ENCODE results near the gene DNASE1L3. TPM values are rescaled to one million over a fixed set of nuclear protein-coding genes. Genes with fewer than 3 reads are reported as not detected.

The DNASE1L3 gene
- total and polyA plus RNA-seq, 2 experiments from 2014 or later: 0.39 to 0.94 TPM

GRCh38 chr3:58178528-58179234, 32.1 kb downstream of the DNASE1L3 start:
- TF ChIP-seq CTCF (IDR thresholded peaks at IDR 0.05; ENCODE audit: low read depth, low read length): no peak
- DNase-seq (ENCODE audit: low read depth in 1 of 2, low spot score in 1 of 2): no peak
- H3K27ac ChIP-seq: no peak overlapping the region
- H3K36me3 ChIP-seq: no peaks in the 10 kb centered on the region
- H3K9me3 ChIP-seq (ENCODE audit: low read depth): no peaks in the 10 kb centered on the region
- peaks cover 7% of the 10 kb centered on the region for H3K4me1 ChIP-seq (ENCODE audit: low read depth)
- peaks cover 15% of the 10 kb centered on the region for H3K27me3 ChIP-seq
- H3K4me3 ChIP-seq: no peak overlapping the region

GRCh38 chr3:58177747-58178527, 32.8 kb downstream of the DNASE1L3 start:
- Histone ChIP-seq H3K9me3 (ENCODE audit: low read depth) (no peaks in the 10 kb centered on the region), H3K27ac (no peak overlapping the region), H3K36me3 (no peaks in the 10 kb centered on the region), H3K27me3 (peaks cover 11% of the 10 kb centered on the region), H3K4me3 (peak overlapping the region; percentile 24), H3K4me1 (ENCODE audit: low read depth) (peaks cover 7% of the 10 kb centered on the region)
- TF ChIP-seq CTCF (IDR thresholded peaks at IDR 0.05; ENCODE audit: low read depth, low read length): peak; percentile 90
- peak; percentile 87 to 89 for DNase-seq (ENCODE audit: low read depth in 1 of 2, low spot score in 1 of 2)

GRCh38 chr3:58176827-58177489, 33.8 kb downstream of the DNASE1L3 start:
- Histone ChIP-seq H3K36me3 (no peaks in the 10 kb centered on the region), H3K27ac (no peak overlapping the region), H3K27me3 (peaks cover 6% of the 10 kb centered on the region), H3K4me1 (ENCODE audit: low read depth) (peaks cover 7% of the 10 kb centered on the region), H3K4me3 (no peak overlapping the region), H3K9me3 (ENCODE audit: low read depth) (no peaks in the 10 kb centered on the region)
- DNase-seq (ENCODE audit: low read depth in 1 of 2, low spot score in 1 of 2): no peak
- TF ChIP-seq CTCF (IDR thresholded peaks at IDR 0.05; ENCODE audit: low read depth, low read length): no peak

GRCh38 chr3:58176185-58176530, 34.6 kb downstream of the DNASE1L3 start:
- Histone ChIP-seq H3K36me3 (no peaks in the 10 kb centered on the region), H3K4me1 (ENCODE audit: low read depth) (peaks cover 7% of the 10 kb centered on the region), H3K4me3 (no peak overlapping the region), H3K27me3 (peaks cover under 1% of the 10 kb centered on the region), H3K9me3 (ENCODE audit: low read depth) (no peaks in the 10 kb centered on the region), H3K27ac (no peak overlapping the region)
- no peak for DNase-seq (ENCODE audit: low read depth in 1 of 2, low spot score in 1 of 2)
- no peak for TF ChIP-seq CTCF (IDR thresholded peaks at IDR 0.05; ENCODE audit: low read depth, low read length)

- no peaks in the 10 kb centered on the region for H3K36me3 ChIP-seq
- H3K27me3 ChIP-seq: no peaks in the 10 kb centered on the region
- peak overlapping the region; percentile 1 for H3K27ac ChIP-seq
- no peak overlapping the region for H3K4me3 ChIP-seq
- peak; percentile 20 to 72 for DNase-seq (ENCODE audit: low read depth in 1 of 2, low spot score in 1 of 2)
- no peak for TF ChIP-seq CTCF (IDR thresholded peaks at IDR 0.05; ENCODE audit: low read depth, low read length)
- no peaks in the 10 kb centered on the region for H3K9me3 ChIP-seq (ENCODE audit: low read depth)
- H3K4me1 ChIP-seq (ENCODE audit: low read depth): peaks cover 7% of the 10 kb centered on the region
Observed at GRCh38 chr3:58175437-58176184, 35.2 kb downstream of the DNASE1L3 start.
